SH-SY5Y (cell line): ENCODE data around the gene TSC22D1.

Experiments
- GATA2 ChIP-seq: IDR thresholded peaks from 2 replicates; pipeline ENCODE4 v1.6.1; 2011; ENCODE audit warnings: mild to moderate bottlenecking, low read depth, low read length
- GATA3 ChIP-seq: IDR thresholded peaks from 2 replicates; pipeline ENCODE4 v1.6.1; 2011; ENCODE audit warnings: low read depth, mild to moderate bottlenecking, low read length, moderate library complexity

- TF ChIP-seq GATA2 (no peak), GATA3 (no peak)
These were observed 127.8 kb downstream of the TSC22D1 start for GRCh38 chr13:44448373-44448772.
